ENCODE results near the gene GTPBP1.

Gene GTPBP1

GRCh38 chr22:38756711-38757463 is 51.1 kb downstream of the GTPBP1 start:
- DNase-seq (ENCODE audit: extremely low read depth in 1 of 2, low read depth in 1 of 2): no peak

GRCh38 chr22:38757464-38757757 is 51.7 kb downstream of the GTPBP1 start:
- no peak for DNase-seq (ENCODE audit: extremely low read depth in 1 of 2, low read depth in 1 of 2)

GRCh38 chr22:38758276-38758945 is 52.7 kb downstream of the GTPBP1 start:
- peak; percentile 50 to 72 for DNase-seq (ENCODE audit: extremely low read depth in 1 of 2, low read depth in 1 of 2)

- no peak for DNase-seq (ENCODE audit: extremely low read depth in 1 of 2, low read depth in 1 of 2)
Measured at GRCh38 chr22:38759005-38759404, 53.3 kb downstream of the GTPBP1 start.

GRCh38 chr22:38760477-38761201 is 54.9 kb downstream of the GTPBP1 start:
- DNase-seq (ENCODE audit: extremely low read depth in 1 of 2, low read depth in 1 of 2): no peak

GRCh38 chr22:38761202-38762162 is 55.7 kb downstream of the GTPBP1 start:
- DNase-seq (ENCODE audit: extremely low read depth in 1 of 2, low read depth in 1 of 2): no peak

- DNase-seq (ENCODE audit: extremely low read depth in 1 of 2, low read depth in 1 of 2): no peak
Measured at GRCh38 chr22:38762551-38762983, 56.8 kb downstream of the GTPBP1 start.

- peak in 1 of 2 donors; percentile 30 for DNase-seq (ENCODE audit: extremely low read depth in 1 of 2, low read depth in 1 of 2)
Measured at GRCh38 chr22:38766076-38766777, 60.5 kb downstream of the GTPBP1 start.

- DNase-seq (ENCODE audit: extremely low read depth in 1 of 2, low read depth in 1 of 2): no peak
Measured at GRCh38 chr22:38767313-38767712, 61.6 kb downstream of the GTPBP1 start.

GRCh38 chr22:38768036-38768435 is 62.3 kb downstream of the GTPBP1 start:
- DNase-seq (ENCODE audit: extremely low read depth in 1 of 2, low read depth in 1 of 2): no peak

GRCh38 chr22:38770257-38770949 is 64.7 kb downstream of the GTPBP1 start:
- no peak for DNase-seq (ENCODE audit: extremely low read depth in 1 of 2, low read depth in 1 of 2)

- DNase-seq (ENCODE audit: extremely low read depth in 1 of 2, low read depth in 1 of 2): no peak
Measured at GRCh38 chr22:38772623-38772873, 66.8 kb downstream of the GTPBP1 start.

- DNase-seq (ENCODE audit: extremely low read depth in 1 of 2, low read depth in 1 of 2): no peak
Measured at GRCh38 chr22:38773363-38773946, 67.7 kb downstream of the GTPBP1 start.

- DNase-seq (ENCODE audit: extremely low read depth in 1 of 2, low read depth in 1 of 2): no peak
Measured at GRCh38 chr22:38774496-38775166, 68.9 kb downstream of the GTPBP1 start.

GRCh38 chr22:38775656-38776055 is 69.9 kb downstream of the GTPBP1 start:
- no peak for DNase-seq (ENCODE audit: extremely low read depth in 1 of 2, low read depth in 1 of 2)

- DNase-seq (ENCODE audit: extremely low read depth in 1 of 2, low read depth in 1 of 2): no peak
Measured at GRCh38 chr22:38776086-38776485, 70.3 kb downstream of the GTPBP1 start.

- DNase-seq (ENCODE audit: extremely low read depth in 1 of 2, low read depth in 1 of 2): no peak
Measured at GRCh38 chr22:38777087-38777671, 71.4 kb downstream of the GTPBP1 start.

GRCh38 chr22:38781033-38781432 is 75.3 kb downstream of the GTPBP1 start:
- DNase-seq (ENCODE audit: extremely low read depth in 1 of 2, low read depth in 1 of 2): no peak

Data from activated CD8-positive, alpha-beta memory T cell treated with anti-CD3 and anti-CD28 coated beads for 1 hour (primary cell).